GM12892 (cell line): ENCODE data around the gene ZNF324B.

Experiments
- DNase-seq: peaks from one replicate; pipeline ENCODE4 v3.0.0; 2011; ENCODE audit not compliant: insufficient read length
- FAIRE-seq: peaks from 2 replicates; lab custom pipeline; 2011; peaks lifted over from hg19 to GRCh38; lab: Jason Lieb, UNC
- POLR2A ChIP-seq: IDR thresholded peaks from 2 replicates; pipeline ENCODE4 v1.6.1; 2011; ENCODE audit warnings: low read depth, low read length, control low read depth
- POLR2AphosphoS5 ChIP-seq: IDR thresholded peaks from 2 replicates; pipeline ENCODE4 v1.6.1; 2011; ENCODE audit warnings: low read depth, low read length, control low read depth
- TAF1 ChIP-seq: IDR thresholded peaks from 2 replicates; pipeline ENCODE4 v1.6.1; 2011; ENCODE audit warnings: low read depth, mild to moderate bottlenecking, control low read depth, low read length, borderline replicate concordance

Gene ZNF324B

GRCh38 chr19:58491393-58491792 is 40.0 kb downstream of the ZNF324B start:
- FAIRE-seq (no peak), DNase-seq (no peak)
- TF ChIP-seq POLR2AphosphoS5 (no peak), POLR2A (no peak), TAF1 (no peak)

- TF ChIP-seq TAF1 = no peak
- TF ChIP-seq POLR2AphosphoS5 = no peak
- no peak for TF ChIP-seq POLR2A
- DNase-seq (no peak), FAIRE-seq (no peak)
These were observed 40.8 kb downstream of the ZNF324B start for GRCh38 chr19:58492265-58492664.

GRCh38 chr19:58497634-58498170 is 46.3 kb downstream of the ZNF324B start:
- FAIRE-seq = no peak
- TF ChIP-seq TAF1 (no peak), POLR2AphosphoS5 (no peak), POLR2A (no peak)

GRCh38 chr19:58498316-58499020 is 47.0 kb downstream of the ZNF324B start:
- FAIRE-seq = no peak
- TF ChIP-seq POLR2A = no peak
- no peak for TF ChIP-seq POLR2AphosphoS5
- TF ChIP-seq TAF1 = no peak
- no peak for DNase-seq

More at GRCh38 chr19:58497634-58498170, 46.3 kb downstream of the ZNF324B start:
- no peak for DNase-seq

- DNase-seq = peak; percentile 96
- FAIRE-seq = peak; percentile 97
- TF ChIP-seq TAF1 = peak; percentile 74; the same call in 1 of the 2 replicates
- TF ChIP-seq POLR2AphosphoS5 = peak; percentile 58
- peak; percentile 71; the same call in 1 of the 2 replicates for TF ChIP-seq POLR2A
These were observed 47.9 kb downstream of the ZNF324B start for GRCh38 chr19:58499021-58499927.

- TF ChIP-seq POLR2AphosphoS5 (no peak), TAF1 (no peak), POLR2A (no peak)
- no peak for DNase-seq
- FAIRE-seq = no peak
These were observed 48.8 kb downstream of the ZNF324B start for GRCh38 chr19:58500242-58500641.
